GM19372 (cell line): ENCODE measurements around the gene TOPAZ1.

Experiments used
- ATAC-seq: cut with Tn5 transposase; IDR thresholded peaks from one replicate; pipeline ENCODE4 v1.9.1; 2021; ENCODE audit warnings: mild to moderate bottlenecking, low read depth, moderate library complexity; ENCODE audit not compliant: unreplicated experiment

TOPAZ1 gene

DNA sequence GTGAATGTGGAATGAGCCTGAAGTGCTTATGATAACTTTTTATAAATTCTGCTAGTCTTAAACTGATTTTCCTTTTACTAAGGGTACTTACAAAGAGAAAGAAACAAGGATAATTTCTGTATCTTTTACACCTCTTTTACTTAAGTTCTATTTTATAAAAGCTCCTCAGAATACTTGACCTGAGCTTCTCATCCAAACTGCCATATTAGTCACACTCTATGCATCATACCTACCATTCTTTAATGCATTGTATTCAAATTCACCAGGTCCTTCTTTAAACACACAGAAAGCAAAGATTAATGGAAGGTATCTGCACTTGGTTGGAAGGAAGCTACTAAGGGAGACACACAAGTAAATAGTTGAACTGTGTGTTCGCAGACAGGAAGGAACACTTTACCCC is 1.6 kb upstream of the TOPAZ1 start:
- ATAC-seq = no peak

DNA sequence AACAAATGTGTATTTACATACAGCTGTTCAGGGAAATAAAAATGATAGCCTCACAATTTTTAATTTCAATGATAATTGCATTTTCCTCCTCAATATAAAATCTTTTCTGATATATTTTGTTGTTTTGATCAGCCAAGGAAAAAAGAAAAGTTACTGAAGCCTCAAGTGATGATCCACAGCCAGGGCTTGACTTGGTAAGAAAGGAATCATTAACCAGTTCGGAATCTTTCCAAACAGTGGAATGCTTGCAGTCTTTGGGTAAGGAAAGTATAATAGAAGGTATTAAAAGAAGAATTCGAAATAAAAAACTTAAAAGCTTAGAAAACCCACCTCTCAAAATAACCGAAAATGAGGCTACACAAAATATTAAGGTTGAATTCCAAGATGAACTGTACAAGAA is 1.0 kb downstream of the TOPAZ1 start:
- ATAC-seq = no peak

- no peak for ATAC-seq
Measured at GRCh38 chr3:44248152-44248551, 6.5 kb downstream of the TOPAZ1 start.

GRCh38 chr3:44252332-44252959 is 10.8 kb downstream of the TOPAZ1 start:
- ATAC-seq = no peak

DNA sequence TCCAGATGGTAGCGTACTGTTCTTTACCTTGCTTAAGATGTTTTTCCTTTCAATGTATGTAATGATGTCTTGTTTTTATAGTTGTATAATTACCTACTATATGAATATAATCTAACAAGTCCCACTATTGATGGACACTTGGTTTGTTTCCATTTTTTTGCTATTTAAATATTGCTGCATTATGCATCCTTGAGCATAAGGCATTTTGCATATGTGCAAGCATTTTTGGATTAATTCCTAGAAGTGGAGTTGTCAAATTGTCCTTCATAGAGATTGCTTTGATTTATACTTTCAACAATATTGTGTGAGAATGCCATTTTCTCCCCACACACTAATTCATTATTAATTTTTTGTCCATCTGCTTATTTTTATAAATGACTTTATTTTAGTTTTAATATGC is 17.7 kb downstream of the TOPAZ1 start:
- ATAC-seq = no peak

- no peak for ATAC-seq
Measured at GRCh38 chr3:44264146-44264545, 22.5 kb downstream of the TOPAZ1 start.

- ATAC-seq = no peak
Measured at GRCh38 chr3:44265815-44266214, 24.1 kb downstream of the TOPAZ1 start.

- ATAC-seq = no peak
Measured at GRCh38 chr3:44272191-44272590, 30.5 kb downstream of the TOPAZ1 start.

DNA sequence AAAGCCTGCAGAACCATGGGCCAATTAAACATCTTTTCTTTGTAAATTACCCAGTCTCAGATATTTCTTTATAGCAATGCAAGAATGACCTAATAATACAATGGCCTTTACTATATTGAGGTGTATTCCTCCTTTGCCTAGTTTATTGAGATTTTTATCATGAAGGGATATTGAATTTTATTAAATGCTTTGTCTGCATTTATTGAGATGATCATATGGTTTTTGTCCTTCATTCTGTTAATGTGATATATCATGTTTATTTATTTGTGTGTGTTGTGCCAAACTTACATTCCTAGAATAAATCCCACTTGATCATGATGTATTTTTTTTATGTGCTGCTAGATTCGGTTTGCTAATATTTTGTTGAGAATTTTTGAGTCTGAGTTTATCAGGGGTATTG is 36.2 kb downstream of the TOPAZ1 start:
- no peak for ATAC-seq

- ATAC-seq = no peak
Measured at GRCh38 chr3:44280077-44280476, 38.4 kb downstream of the TOPAZ1 start.

DNA sequence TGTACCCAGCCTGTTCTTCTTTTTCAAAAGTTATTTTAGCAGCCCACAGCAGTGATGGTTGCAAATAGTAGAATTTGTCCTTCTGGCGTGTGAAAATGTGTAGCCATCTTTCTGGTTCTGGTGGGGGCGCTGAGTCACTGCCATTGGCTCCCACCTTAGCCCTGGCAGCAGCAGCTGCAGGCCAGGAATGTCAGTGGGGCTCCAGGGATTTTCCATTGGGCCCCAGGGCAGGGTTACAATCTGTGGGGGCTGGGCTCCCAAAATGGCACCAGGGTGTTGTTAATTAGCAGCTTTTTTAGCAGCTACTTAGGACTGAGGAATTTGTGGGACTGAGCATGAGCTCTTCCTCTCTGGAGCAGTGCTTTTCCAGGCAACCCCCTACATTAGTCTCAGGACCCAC is 38.9 kb downstream of the TOPAZ1 start:
- no peak for ATAC-seq

DNA sequence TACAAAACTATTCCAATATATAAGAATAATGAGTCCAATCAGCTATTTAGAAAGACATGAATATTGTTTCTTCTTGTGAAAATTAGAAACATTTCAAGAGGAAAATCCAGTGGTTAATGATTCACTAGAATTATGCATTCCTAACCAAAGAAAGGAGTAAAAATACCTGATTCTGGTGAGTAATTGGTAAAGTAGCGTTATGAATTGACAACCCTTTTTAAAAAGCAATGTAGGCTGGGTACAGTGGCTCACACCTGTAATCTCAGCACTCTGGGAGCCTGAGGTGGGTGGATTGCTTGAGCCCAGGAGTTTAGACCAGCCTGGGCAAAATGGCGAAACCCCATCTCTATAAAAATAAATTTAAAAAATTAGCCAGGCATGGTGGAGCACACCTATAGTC is 43.3 kb downstream of the TOPAZ1 start:
- ATAC-seq = no peak

DNA sequence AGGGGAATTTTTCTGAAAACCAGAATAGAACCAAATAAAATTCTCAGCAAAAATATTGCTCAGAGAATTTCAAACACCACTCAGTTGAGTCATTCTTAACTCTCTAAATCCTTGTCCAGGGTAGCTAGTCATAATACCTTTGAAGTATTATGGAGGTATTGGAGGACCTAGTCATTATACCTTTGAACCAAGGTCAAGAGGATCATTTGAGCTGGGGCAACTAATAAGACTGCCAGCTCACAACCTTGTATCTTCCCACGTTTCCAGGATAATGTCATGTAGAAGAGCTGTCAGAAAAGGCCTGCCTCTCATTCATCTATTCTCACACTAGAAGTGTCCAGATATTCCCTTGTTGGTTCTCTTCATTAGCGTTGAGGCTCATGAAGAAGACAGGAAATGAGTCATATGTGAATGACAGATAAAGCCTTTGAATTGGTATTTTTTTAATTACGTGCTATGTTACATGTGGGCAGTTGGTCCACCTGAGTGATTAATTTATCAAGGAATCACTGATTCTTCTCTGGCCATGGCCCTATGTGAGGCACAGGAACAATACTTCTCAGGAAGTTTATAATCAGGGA is 48.3 kb downstream of the TOPAZ1 start:
- ATAC-seq = no peak

- no peak for ATAC-seq
Measured at GRCh38 chr3:44292276-44292675, 50.6 kb downstream of the TOPAZ1 start.

GRCh38 chr3:44292947-44293346 is 51.3 kb downstream of the TOPAZ1 start:
- ATAC-seq = no peak

DNA sequence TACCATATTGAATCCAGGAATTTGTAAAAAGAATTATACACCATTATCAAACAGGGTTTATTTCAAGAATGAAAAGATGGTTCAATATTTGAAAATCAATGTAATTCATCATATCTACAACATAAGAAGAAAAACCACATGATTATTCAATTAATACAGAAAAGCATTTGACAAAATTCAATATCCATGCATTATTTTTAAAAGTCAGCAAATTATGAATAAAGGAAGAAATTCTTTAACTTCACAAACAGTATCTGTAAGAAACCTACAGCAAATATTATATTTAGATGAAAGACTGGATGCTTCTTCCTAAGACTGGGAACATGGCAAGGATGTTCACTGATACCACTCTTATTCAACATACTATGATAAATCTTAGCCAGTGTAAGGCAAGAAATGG is 55.6 kb downstream of the TOPAZ1 start:
- ATAC-seq = no peak

DNA sequence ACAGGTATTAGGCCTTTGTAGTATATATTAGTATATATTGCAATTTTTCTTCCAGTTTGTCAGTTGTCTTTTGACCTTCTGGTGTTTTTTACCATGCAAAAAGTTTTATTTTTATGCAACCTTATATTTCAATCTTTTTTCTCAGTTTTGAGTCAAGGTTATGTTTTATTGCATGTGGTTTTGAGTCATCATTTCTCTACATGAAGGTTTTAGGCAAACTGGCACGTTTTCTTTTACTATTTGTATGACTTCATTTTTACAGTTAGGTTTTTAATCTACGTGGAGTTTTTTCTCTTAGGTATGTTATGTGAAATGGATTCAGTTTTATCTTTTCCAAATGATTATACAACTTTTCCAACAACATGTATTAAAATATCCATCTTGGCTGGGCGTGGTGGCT is 60.1 kb downstream of the TOPAZ1 start:
- ATAC-seq = no peak

DNA sequence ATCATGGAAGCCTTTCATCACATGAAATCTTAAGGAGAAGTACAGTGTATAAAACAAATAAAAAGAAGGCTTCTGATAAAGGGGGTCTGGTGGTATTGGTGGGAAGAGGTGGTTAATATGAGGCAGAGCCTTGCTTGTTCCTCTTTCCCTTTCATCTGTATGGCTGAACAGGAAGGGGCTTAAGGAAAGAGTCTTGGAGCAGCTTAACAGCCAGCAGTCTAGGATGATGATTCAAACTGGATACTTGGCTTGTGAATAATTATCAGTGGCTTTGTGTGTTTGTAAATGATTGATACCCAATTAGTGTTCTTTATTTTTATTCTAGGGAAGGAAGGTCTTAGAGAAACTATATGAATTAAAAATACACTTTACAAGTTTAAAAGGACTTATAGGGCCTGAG is 67.8 kb downstream of the TOPAZ1 start:
- no peak for ATAC-seq

DNA sequence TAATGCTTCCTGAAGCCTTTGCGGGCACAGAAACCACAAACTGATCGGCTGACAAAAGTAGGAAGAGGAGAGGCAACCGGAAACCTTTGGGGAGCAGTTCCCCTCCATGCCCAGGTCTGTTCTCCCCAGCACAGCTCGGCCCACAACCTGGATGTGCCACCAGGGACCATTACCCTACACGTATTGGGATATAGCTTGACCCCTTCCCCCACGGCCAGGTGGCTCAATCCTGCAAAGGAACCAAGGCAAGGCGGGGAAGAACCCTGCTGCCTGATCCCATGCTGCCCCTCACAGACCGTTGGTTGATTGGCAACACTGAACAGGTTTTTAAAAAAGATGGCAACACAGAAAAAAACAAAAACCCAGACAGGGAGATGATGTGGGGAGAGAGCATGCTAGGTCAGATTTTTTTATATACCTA is 77.2 kb downstream of the TOPAZ1 start:
- no peak for ATAC-seq

DNA sequence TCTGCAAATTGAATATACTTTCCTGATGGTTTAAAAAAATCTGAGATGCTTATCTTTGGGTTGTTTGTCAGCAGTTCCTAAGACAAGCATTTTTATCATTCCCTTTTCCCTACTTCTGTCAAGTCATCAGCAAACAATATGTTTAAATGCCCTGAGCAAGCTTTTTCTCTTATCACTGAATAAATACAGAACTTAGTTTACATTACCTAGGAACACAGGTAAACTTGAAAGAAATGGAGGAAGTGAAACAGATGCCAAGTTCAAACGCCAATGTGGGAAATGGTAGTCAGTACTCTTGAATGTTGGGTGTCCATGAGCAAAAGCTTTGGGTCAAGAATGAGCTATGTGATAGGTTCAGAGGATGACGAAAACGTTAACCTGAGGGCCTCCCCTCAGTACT is 79.6 kb downstream of the TOPAZ1 start:
- ATAC-seq = no peak

DNA sequence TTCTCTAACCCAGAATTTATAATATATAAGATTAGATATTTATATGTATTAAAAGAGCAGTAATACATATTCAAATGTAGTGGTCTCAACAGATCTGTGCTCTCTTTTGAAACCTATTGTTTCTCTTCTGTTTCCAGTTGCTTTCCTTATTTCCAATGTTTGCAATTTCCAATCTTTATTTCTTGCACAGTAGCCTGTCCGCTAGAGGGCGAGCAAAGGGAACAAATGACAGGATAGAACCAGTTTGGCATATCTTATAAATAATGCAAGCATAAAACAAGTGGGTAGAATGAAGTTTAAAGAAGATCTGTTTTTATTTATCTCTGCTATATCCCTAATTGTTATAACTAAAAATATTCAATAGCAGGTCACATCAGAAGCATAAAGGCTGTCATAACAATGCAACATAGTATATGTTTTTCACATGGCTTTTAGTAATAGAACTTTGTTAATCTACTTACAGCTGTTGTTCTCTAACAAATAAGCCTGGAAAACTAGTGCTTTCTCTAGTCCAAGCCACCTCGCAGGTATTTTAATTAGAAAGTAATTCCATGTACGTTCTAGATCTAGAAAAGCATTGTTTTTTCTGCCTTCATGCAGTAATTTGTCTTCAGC is 81.8 kb downstream of the TOPAZ1 start:
- no peak for ATAC-seq

GRCh38 chr3:44324584-44324983 is 82.9 kb downstream of the TOPAZ1 start:
- ATAC-seq = no peak
